ENCODE data around the gene IMPDH2. TPM values are rescaled to one million over a fixed set of nuclear protein-coding genes. Genes with fewer than 3 reads are reported as not detected.

Gene IMPDH2
- total and polyA plus RNA-seq, 4 experiments from 2014 or later: 82.9 to 89.6 (median 87.5) TPM

- intact Hi-C loops (cut with micrococcal nuclease): no loop called here
- no peaks in the 10 kb centered on the region for H3K9me3 ChIP-seq (ENCODE audit: control insufficient read depth in 1 of 2, low read length in 2 of 2)
- no peaks in the 10 kb centered on the region for H3K4me1 ChIP-seq (ENCODE audit: insufficient read depth, low read length)
- ChIA-PET CTCF (ENCODE audit: partially characterized antibody) (no interaction called here), POLR2A (ENCODE audit: partially characterized antibody) (no interaction called here)
- no peaks in the 10 kb centered on the region for H3K27me3 ChIP-seq (ENCODE audit: insufficient read depth, low read length)
- no peak for DNase-seq
- H3K36me3 Mint-ChIP-seq: peaks cover 38 to 52% of the 10 kb centered on the region in 2 donors
- H3K4me3 Mint-ChIP-seq: no peak overlapping the region
- H3K9me3 Mint-ChIP-seq: no peaks in the 10 kb centered on the region
- no peak overlapping the region for H3K4me3 ChIP-seq (ENCODE audit: low read length in 2 of 2)
- H3K36me3 ChIP-seq (ENCODE audit: insufficient read depth, low read length): peaks cover 31% of the 10 kb centered on the region
- no peaks in the 10 kb centered on the region for H3K27me3 Mint-ChIP-seq
- H3K27ac Mint-ChIP-seq: peak overlapping the region in 1 of 7 donors; percentile 79
- peaks cover 0 to 6% (median 0%) of the 10 kb centered on the region in 4 donors for H3K4me1 Mint-ChIP-seq
- H3K27ac ChIP-seq (ENCODE audit: low read depth, low read length): no peak overlapping the region
These were observed 6.1 kb upstream of the IMPDH2 start for GRCh38 chr3:49035281-49035680.

DNA sequence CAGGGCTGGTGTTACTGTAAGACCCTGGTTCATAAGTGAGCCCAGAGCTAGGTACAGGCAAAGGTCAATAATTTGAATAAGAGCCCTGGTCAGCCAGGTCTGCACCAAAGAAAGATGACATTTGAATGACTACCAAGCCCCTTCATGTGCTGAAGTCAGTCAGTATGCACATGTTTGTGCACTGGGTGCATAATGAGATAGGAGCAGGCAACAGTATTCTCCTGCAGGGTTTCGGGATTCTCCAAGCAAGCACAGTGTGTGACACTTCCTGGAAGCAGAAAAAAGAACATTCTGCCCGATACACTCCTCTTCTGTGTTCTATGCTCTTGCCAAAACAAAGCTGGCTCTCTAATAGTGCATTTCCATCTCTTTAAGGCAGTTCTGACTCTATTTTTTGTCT is 5.5 kb upstream of the IMPDH2 start:
- Histone ChIP-seq H3K4me1 (ENCODE audit: insufficient read depth, low read length) (peaks cover 1% of the 10 kb centered on the region), H3K9me3 (ENCODE audit: control insufficient read depth in 1 of 2, low read length in 2 of 2) (no peaks in the 10 kb centered on the region), H3K27me3 (ENCODE audit: insufficient read depth, low read length) (no peaks in the 10 kb centered on the region), H3K36me3 (ENCODE audit: insufficient read depth, low read length) (peaks cover 31% of the 10 kb centered on the region), H3K27ac (ENCODE audit: low read depth, low read length) (no peak overlapping the region), H3K4me3 (ENCODE audit: low read length in 2 of 2) (no peak overlapping the region)
- no peaks in the 10 kb centered on the region for H3K9me3 Mint-ChIP-seq
- no peak for DNase-seq
- H3K27ac Mint-ChIP-seq: peak overlapping the region in 4 of 7 donors; percentile 30 to 58 (median 44)
- no peaks in the 10 kb centered on the region for H3K27me3 Mint-ChIP-seq
- no peak overlapping the region for H3K4me3 Mint-ChIP-seq
- CTCF ChIA-PET (ENCODE audit: partially characterized antibody): interaction anchor here (1.3 to 1.5 kb wide), 2 partner anchors 13 to 45 kb away, joined by 4 to 6 read pairs; partner anchors contain the start of genes NDUFAF3 and P4HTM
- POLR2A ChIA-PET (ENCODE audit: partially characterized antibody): interaction anchor here (0.6 kb wide), 2 partner anchors 17 to 730 kb away, joined by 3 read pairs; no protein-coding TSS in a partner anchor
- H3K4me1 Mint-ChIP-seq: peaks cover 0 to 7% (median 2%) of the 10 kb centered on the region in 4 donors
- H3K36me3 Mint-ChIP-seq: peaks cover 35 to 52% of the 10 kb centered on the region in 2 donors
- intact Hi-C loops (cut with micrococcal nuclease): no loop called here

- CTCF ChIA-PET (ENCODE audit: partially characterized antibody): interaction anchor here (1.0 to 3.5 kb wide), 2 partner anchors 44 to 45 kb away, joined by 3 to 12 read pairs; no protein-coding TSS in a partner anchor
- H3K36me3 Mint-ChIP-seq: peaks cover 35 to 58% of the 10 kb centered on the region in 2 donors
- no peaks in the 10 kb centered on the region for H3K27me3 Mint-ChIP-seq
- POLR2A ChIA-PET (ENCODE audit: partially characterized antibody): interaction anchor here (2.1 to 4.2 kb wide), 2 partner anchors 11 to 25 kb away, joined by 9 to 24 read pairs; partner anchors contain the start of genes NDUFAF3 and WDR6
- H3K27ac ChIP-seq (ENCODE audit: low read depth, low read length): no peak overlapping the region
- peak overlapping the region in 2 of 7 donors; percentile 4 to 55 for H3K27ac Mint-ChIP-seq
- peaks cover 0 to 4% (median 0%) of the 10 kb centered on the region in 8 donors for H3K9me3 Mint-ChIP-seq
- H3K27me3 ChIP-seq (ENCODE audit: insufficient read depth, low read length): no peaks in the 10 kb centered on the region
- H3K36me3 ChIP-seq (ENCODE audit: insufficient read depth, low read length): peaks cover 31% of the 10 kb centered on the region
- H3K4me1 ChIP-seq (ENCODE audit: insufficient read depth, low read length): peaks cover 17% of the 10 kb centered on the region
- no peak for DNase-seq
- intact Hi-C loops (cut with micrococcal nuclease): no loop called here
- H3K4me3 Mint-ChIP-seq: no peak overlapping the region
- peaks cover 14 to 22% (median 18%) of the 10 kb centered on the region in 4 donors for H3K4me1 Mint-ChIP-seq
- H3K9me3 ChIP-seq (ENCODE audit: control insufficient read depth in 1 of 2, low read length in 2 of 2): no peaks in the 10 kb centered on the region
- no peak overlapping the region for H3K4me3 ChIP-seq (ENCODE audit: low read length in 2 of 2)
These were observed 3.6 kb upstream of the IMPDH2 start for GRCh38 chr3:49032646-49033304.

DNA sequence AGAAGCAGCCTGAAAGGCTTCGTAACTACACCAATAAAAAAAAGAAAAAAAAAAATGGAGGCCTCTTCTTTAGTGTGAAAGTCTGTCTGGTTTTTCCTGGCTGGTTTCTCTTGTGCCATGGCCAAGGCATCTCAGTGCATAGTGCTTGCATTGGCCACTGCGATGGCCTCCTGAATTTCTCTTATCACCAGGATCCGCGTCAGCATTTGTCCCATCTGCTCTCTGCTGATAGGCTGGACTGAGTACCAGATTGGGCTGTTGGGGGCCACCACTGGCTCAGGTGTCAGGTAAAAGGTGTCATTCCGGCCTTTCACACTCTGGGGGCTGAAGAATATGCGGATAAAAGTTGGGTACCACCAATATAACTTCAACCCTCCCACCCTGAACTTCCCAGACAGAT is 1.1 kb upstream of the IMPDH2 start:
- peaks cover 0 to 4% (median 0%) of the 10 kb centered on the region in 8 donors for H3K9me3 Mint-ChIP-seq
- no peak overlapping the region for H3K4me3 ChIP-seq (ENCODE audit: low read length in 2 of 2)
- ChIA-PET CTCF (ENCODE audit: partially characterized antibody) (interaction anchor here (0.6 kb wide), 1 partner anchor 19 kb away, joined by 3 read pairs; no protein-coding TSS in a partner anchor), POLR2A (ENCODE audit: partially characterized antibody) (interaction anchor here (1.5 to 4.2 kb wide), 3 partner anchors 9 to 41 kb away, joined by 5 to 24 read pairs (median 9); partner anchors contain the start of genes NDUFAF3, P4HTM and WDR6)
- no peaks in the 10 kb centered on the region for H3K27me3 ChIP-seq (ENCODE audit: insufficient read depth, low read length)
- peak overlapping the region in 6 of 7 donors; percentile 38 to 100 (median 86) for H3K27ac Mint-ChIP-seq
- H3K4me1 ChIP-seq (ENCODE audit: insufficient read depth, low read length): peaks cover 21% of the 10 kb centered on the region
- H3K36me3 Mint-ChIP-seq: peaks cover 35 to 56% of the 10 kb centered on the region in 2 donors
- H3K36me3 ChIP-seq (ENCODE audit: insufficient read depth, low read length): peaks cover 45% of the 10 kb centered on the region
- intact Hi-C loops (cut with micrococcal nuclease): no loop called here
- H3K4me3 Mint-ChIP-seq: no peak overlapping the region
- H3K27ac ChIP-seq (ENCODE audit: low read depth, low read length): peak overlapping the region; percentile 93
- H3K9me3 ChIP-seq (ENCODE audit: control insufficient read depth in 1 of 2, low read length in 2 of 2): no peaks in the 10 kb centered on the region
- H3K27me3 Mint-ChIP-seq: no peaks in the 10 kb centered on the region
- no peak for DNase-seq
- H3K4me1 Mint-ChIP-seq: peaks cover 16 to 40% (median 24%) of the 10 kb centered on the region in 4 donors

GRCh38 chr3:49029563-49029884 is 326 bp upstream of the IMPDH2 start:
- H3K4me1 Mint-ChIP-seq: peaks cover 16 to 46% (median 24%) of the 10 kb centered on the region in 4 donors
- no peaks in the 10 kb centered on the region for H3K27me3 ChIP-seq (ENCODE audit: insufficient read depth, low read length)
- H3K4me3 ChIP-seq (ENCODE audit: low read length in 2 of 2): peak overlapping the region in 1 of 2 donors; percentile 77
- peak overlapping the region; percentile 94 to 100 (median 99) for H3K27ac Mint-ChIP-seq
- H3K27me3 Mint-ChIP-seq: no peaks in the 10 kb centered on the region
- ChIA-PET CTCF (ENCODE audit: partially characterized antibody) (interaction anchor here (0.9 to 4.1 kb wide), 6 partner anchors 12 to 65 kb away, joined by 3 to 61 read pairs (median 6); partner anchors contain the start of genes P4HTM, QRICH1 and WDR6), POLR2A (ENCODE audit: partially characterized antibody) (interaction anchor here (0.6 to 17.6 kb wide), 27 partner anchors 8 to 440 kb away, joined by 3 to 629 read pairs (median 4); partner anchors contain the start of genes ARIH2, CCDC71, DAG1 and DALRD3)
- peaks cover 21% of the 10 kb centered on the region for H3K4me1 ChIP-seq (ENCODE audit: insufficient read depth, low read length)
- no peak for DNase-seq
- peaks cover 0 to 4% (median 0%) of the 10 kb centered on the region in 8 donors for H3K9me3 Mint-ChIP-seq
- intact Hi-C loops (cut with micrococcal nuclease): loop anchor here (1.0 to 10.0 kb wide), 6 partner anchors 8 to 315 kb away; partner anchors contain the start of genes USP4 and WDR6
- H3K4me3 Mint-ChIP-seq: peak overlapping the region; percentile 90 to 97 (median 92)
- H3K36me3 ChIP-seq (ENCODE audit: insufficient read depth, low read length): peaks cover 49% of the 10 kb centered on the region
- peak overlapping the region; percentile 93 for H3K27ac ChIP-seq (ENCODE audit: low read depth, low read length)
- peaks cover 33 to 58% of the 10 kb centered on the region in 2 donors for H3K36me3 Mint-ChIP-seq
- H3K9me3 ChIP-seq (ENCODE audit: control insufficient read depth in 1 of 2, low read length in 2 of 2): no peaks in the 10 kb centered on the region

GRCh38 chr3:49028298-49028672 is 913 bp downstream of the IMPDH2 start:
- Histone ChIP-seq H3K4me1 (ENCODE audit: insufficient read depth, low read length) (peaks cover 25% of the 10 kb centered on the region), H3K9me3 (ENCODE audit: control insufficient read depth in 1 of 2, low read length in 2 of 2) (no peaks in the 10 kb centered on the region), H3K36me3 (ENCODE audit: insufficient read depth, low read length) (peaks cover 53% of the 10 kb centered on the region), H3K27ac (ENCODE audit: low read depth, low read length) (peak overlapping the region; percentile 93), H3K27me3 (ENCODE audit: insufficient read depth, low read length) (no peaks in the 10 kb centered on the region), H3K4me3 (ENCODE audit: low read length in 2 of 2) (peak overlapping the region in 1 of 2 donors; percentile 77)
- H3K27ac Mint-ChIP-seq: peak overlapping the region; percentile 94 to 100 (median 99)
- no peaks in the 10 kb centered on the region for H3K27me3 Mint-ChIP-seq
- POLR2A ChIA-PET (ENCODE audit: partially characterized antibody): interaction anchor here (0.6 to 17.6 kb wide), 10 partner anchors 9 to 442 kb away, joined by 3 to 629 read pairs (median 4); partner anchors contain the start of genes DAG1, DALRD3, P4HTM and QRICH1
- no peak for DNase-seq
- intact Hi-C loops (cut with micrococcal nuclease): loop anchor here (2.0 to 10.0 kb wide), 3 partner anchors 65 to 317 kb away; partner anchors contain the start of gene USP4
- peaks cover 18 to 59% (median 24%) of the 10 kb centered on the region in 4 donors for H3K4me1 Mint-ChIP-seq
- H3K4me3 Mint-ChIP-seq: peak overlapping the region; percentile 90 to 97 (median 92)
- CTCF ChIA-PET (ENCODE audit: partially characterized antibody): interaction anchor here (1.7 to 4.1 kb wide), 3 partner anchors 21 to 66 kb away, joined by 6 to 61 read pairs (median 11); partner anchors contain the start of genes P4HTM, QRICH1 and WDR6
- peaks cover 39 to 66% of the 10 kb centered on the region in 2 donors for H3K36me3 Mint-ChIP-seq
- H3K9me3 Mint-ChIP-seq: peaks cover 0 to 4% (median 0%) of the 10 kb centered on the region in 8 donors
